Body of pancreas (tissue), 4 donors: Measurements from ENCODE around the gene KIAA1549.

Experiments
- POLR2A ChIP-seq, 3 donors: fragments of 450-650 bp; IDR thresholded peaks; one replicate each; pipeline ENCODE4 v1.6.1; 2016; ENCODE audit warnings: antibody characterized with exemption in 3 of 3, mild to moderate bottlenecking in 2 of 3
- TF ChIP-seq, protein P1 (sequence below), 7 experiments: fragments of 450-650 bp in 4 of 7; fragments of 200-600 bp in 3 of 7; sonication (generic) in 3 of 7; IDR thresholded peaks; one replicate each; pipeline ENCODE4 v1.5.1; 2016 to 2019; ENCODE audit warnings: antibody characterized with exemption in 7 of 7

DNA sequence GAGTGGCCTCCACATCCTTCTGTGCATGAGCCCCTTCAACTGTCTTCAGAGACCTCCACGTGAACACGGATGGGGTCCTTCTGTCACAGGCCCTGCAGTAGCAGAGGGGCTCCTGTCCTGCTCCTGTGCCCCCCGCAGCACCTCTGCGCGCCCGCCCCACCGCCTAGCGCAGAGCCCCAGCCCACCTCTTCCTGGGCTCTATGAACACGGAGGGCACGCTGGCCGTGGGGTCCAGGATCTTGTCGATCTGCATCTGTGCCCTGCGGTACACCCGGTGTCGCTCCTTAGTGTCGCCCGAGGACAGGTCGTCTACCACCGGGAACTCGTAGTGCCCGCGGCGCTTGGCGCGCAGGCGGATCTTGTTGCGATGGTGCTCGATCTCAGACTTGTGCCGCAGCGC is 111.8 kb downstream of the KIAA1549 start:
- no peak for TF ChIP-seq POLR2A (IDR thresholded peaks at IDR 0.05)
- TF ChIP-seq, protein P1, sequence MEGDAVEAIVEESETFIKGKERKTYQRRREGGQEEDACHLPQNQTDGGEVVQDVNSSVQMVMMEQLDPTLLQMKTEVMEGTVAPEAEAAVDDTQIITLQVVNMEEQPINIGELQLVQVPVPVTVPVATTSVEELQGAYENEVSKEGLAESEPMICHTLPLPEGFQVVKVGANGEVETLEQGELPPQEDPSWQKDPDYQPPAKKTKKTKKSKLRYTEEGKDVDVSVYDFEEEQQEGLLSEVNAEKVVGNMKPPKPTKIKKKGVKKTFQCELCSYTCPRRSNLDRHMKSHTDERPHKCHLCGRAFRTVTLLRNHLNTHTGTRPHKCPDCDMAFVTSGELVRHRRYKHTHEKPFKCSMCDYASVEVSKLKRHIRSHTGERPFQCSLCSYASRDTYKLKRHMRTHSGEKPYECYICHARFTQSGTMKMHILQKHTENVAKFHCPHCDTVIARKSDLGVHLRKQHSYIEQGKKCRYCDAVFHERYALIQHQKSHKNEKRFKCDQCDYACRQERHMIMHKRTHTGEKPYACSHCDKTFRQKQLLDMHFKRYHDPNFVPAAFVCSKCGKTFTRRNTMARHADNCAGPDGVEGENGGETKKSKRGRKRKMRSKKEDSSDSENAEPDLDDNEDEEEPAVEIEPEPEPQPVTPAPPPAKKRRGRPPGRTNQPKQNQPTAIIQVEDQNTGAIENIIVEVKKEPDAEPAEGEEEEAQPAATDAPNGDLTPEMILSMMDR (IDR thresholded peaks at IDR 0.05): no peak
